Stomach (tissue), 9 donors: Measurements from ENCODE around the gene NYNRIN. TPM values are rescaled to one million over a fixed set of nuclear protein-coding genes. Genes with fewer than 3 reads are reported as not detected.
A peak's percentile ranks its signal among the peaks of the same experiment; 100 is the strongest.

Experiments used
- DNase-seq, 2 donors: peaks; one replicate each; pipeline versions ENCODE4 v3.0.0 to v3.0.0-alpha.2; 2013 to 2019
- H3K27ac ChIP-seq, 5 donors: fragments of 200-600 bp in 4 of 5; sonication (generic) in 4 of 5; one replicate each; pipeline ENCODE4 v1.5.1; 2013 to 2019; ENCODE audit warnings: mild to moderate bottlenecking in 1 of 5, moderate library complexity in 1 of 5
- H3K27me3 ChIP-seq, 3 donors: fragments of 200-600 bp; sonication (generic); one replicate each; pipeline ENCODE4 v1.5.1; 2017 to 2019; ENCODE audit warnings: mixed run types in 1 of 3
- H3K36me3 ChIP-seq, 4 donors: fragments of 200-600 bp; sonication (generic); 1 replicate in 3 of 4; 2 replicates in 1 of 4; pipeline ENCODE4 v1.5.1; 2016 to 2019
- H3K4me1 ChIP-seq, 4 donors: fragments of 200-600 bp; sonication (generic); one replicate each; pipeline ENCODE4 v1.5.1; 2016 to 2019
- H3K4me3 ChIP-seq, 4 donors: fragments of 200-600 bp; sonication (generic) in 3 of 4; one replicate each; pipeline ENCODE4 v1.5.1; 2016 to 2019; ENCODE audit warnings: mild to moderate bottlenecking in 1 of 4
- H3K9me3 ChIP-seq, 4 donors: fragments of 200-600 bp; sonication (generic); one replicate each; pipeline ENCODE4 v1.5.1; 2016 to 2019
- EP300 ChIP-seq: sonication (generic); formaldehyde crosslinking; IDR thresholded peaks from one replicate; pipeline ENCODE4 v1.6.1; 2017; ENCODE audit warnings: antibody characterized with exemption
- POLR2A ChIP-seq, 4 donors: fragments of 450-650 bp; IDR thresholded peaks; one replicate each; pipeline ENCODE4 v1.6.1; 2016; ENCODE audit warnings: antibody characterized with exemption in 4 of 4, control low read depth in 2 of 4, mild to moderate bottlenecking in 1 of 4, moderate library complexity in 1 of 4
- POLR2AphosphoS5 ChIP-seq, 3 donors: sonication (generic); formaldehyde crosslinking; IDR thresholded peaks; one replicate each; pipeline ENCODE4 v1.6.1; 2016; ENCODE audit warnings: antibody characterized with exemption in 3 of 3
- WGBS, 5 donors: extraction: QIAGEN DNeasy Blood & Tissue Kit in 3 of 5; methylation state at CpG; one replicate each; pipeline versions ENCODE4 v1.1.5 to v1.1.7; 2013 to 2018; 5-methylcytosine and 5-hydroxymethylcytosine counted together
- intact Hi-C: fragments of 100-400 bp; cut with DNase I; formaldehyde crosslinking; loops from one replicate; pipeline ENCODE4 v1.15.1; 2023; ENCODE audit warnings: low total_unique reads
- polyA plus RNA-seq, 3 donors: library from polyadenylated mRNA; stranded (reverse); fragments of 200-250 nt; gene quantifications; one replicate each; pipeline ENCODE4 v1.2.3, GENCODE V29; 2013
- total RNA-seq, 5 donors: library from RNA; depleted of rRNA; stranded (reverse); fragments of >200 nt; gene quantifications; one replicate each; pipeline versions ENCODE4 v1.1.0 to v1.2.3, GENCODE V29; 2014 to 2016
- TF ChIP-seq, protein P1 (sequence below), 7 experiments: fragments of 450-650 bp in 4 of 7; fragments of 200-600 bp in 3 of 7; sonication (generic) in 3 of 7; IDR thresholded peaks; one replicate each; pipeline ENCODE4 v1.5.1; 2016 to 2019; ENCODE audit warnings: antibody characterized with exemption in 7 of 7, control low read depth in 2 of 7, mild to moderate bottlenecking in 1 of 7
- donor health status: healthy with polysubstance abuse.
- donor health status: Bipolar disorder and iron deficiency.
- donor health status: healthy.

NYNRIN gene
- total and polyA plus RNA-seq, 8 donors = 2.3 to 16.0 (median 4.3) TPM

DNA sequence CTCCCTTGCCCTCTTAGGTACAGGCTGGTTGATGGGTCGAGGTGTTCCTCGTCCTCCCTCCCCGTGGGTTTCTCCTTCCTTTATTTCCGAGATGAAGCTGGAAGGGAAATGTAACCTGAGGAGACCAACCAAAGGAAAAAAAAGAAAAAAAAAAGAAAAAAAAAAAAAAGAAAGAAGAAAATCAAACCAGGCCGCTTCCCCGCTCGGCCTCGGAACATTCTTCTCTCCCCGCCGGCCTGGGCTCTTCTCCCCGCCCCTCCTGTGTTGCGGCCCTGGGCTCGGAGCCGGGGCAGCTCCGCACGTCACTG, 32.4 kb upstream of the NYNRIN start:
- Histone ChIP-seq H3K27me3 (peaks cover 0 to 44% (median 0%) of the 10 kb centered on the region in 3 donors), H3K4me3 (peak overlapping the region; percentile 58 to 71 (median 64)), H3K27ac (peak overlapping the region; percentile 81 to 97 (median 92)), H3K4me1 (peaks cover 31 to 60% (median 51%) of the 10 kb centered on the region in 4 donors), H3K36me3 (no peaks in the 10 kb centered on the region), H3K9me3 (no peaks in the 10 kb centered on the region)
- 1 to 4% (median 3%) methylated on average over 14 to 16 of the region's 16 CpGs for WGBS, 5 donors
- DNase-seq = no peak
- TF ChIP-seq, protein P1, sequence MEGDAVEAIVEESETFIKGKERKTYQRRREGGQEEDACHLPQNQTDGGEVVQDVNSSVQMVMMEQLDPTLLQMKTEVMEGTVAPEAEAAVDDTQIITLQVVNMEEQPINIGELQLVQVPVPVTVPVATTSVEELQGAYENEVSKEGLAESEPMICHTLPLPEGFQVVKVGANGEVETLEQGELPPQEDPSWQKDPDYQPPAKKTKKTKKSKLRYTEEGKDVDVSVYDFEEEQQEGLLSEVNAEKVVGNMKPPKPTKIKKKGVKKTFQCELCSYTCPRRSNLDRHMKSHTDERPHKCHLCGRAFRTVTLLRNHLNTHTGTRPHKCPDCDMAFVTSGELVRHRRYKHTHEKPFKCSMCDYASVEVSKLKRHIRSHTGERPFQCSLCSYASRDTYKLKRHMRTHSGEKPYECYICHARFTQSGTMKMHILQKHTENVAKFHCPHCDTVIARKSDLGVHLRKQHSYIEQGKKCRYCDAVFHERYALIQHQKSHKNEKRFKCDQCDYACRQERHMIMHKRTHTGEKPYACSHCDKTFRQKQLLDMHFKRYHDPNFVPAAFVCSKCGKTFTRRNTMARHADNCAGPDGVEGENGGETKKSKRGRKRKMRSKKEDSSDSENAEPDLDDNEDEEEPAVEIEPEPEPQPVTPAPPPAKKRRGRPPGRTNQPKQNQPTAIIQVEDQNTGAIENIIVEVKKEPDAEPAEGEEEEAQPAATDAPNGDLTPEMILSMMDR (IDR thresholded peaks at IDR 0.05) = no peak
- TF ChIP-seq POLR2A (IDR thresholded peaks at IDR 0.05) (no peak), POLR2AphosphoS5 (IDR thresholded peaks at IDR 0.05) (peak; percentile 71 to 77 (median 73))
- intact Hi-C loops = loop anchor here (5.0 kb wide), 1 partner anchor 51 kb away; no protein-coding TSS in a partner anchor

DNA sequence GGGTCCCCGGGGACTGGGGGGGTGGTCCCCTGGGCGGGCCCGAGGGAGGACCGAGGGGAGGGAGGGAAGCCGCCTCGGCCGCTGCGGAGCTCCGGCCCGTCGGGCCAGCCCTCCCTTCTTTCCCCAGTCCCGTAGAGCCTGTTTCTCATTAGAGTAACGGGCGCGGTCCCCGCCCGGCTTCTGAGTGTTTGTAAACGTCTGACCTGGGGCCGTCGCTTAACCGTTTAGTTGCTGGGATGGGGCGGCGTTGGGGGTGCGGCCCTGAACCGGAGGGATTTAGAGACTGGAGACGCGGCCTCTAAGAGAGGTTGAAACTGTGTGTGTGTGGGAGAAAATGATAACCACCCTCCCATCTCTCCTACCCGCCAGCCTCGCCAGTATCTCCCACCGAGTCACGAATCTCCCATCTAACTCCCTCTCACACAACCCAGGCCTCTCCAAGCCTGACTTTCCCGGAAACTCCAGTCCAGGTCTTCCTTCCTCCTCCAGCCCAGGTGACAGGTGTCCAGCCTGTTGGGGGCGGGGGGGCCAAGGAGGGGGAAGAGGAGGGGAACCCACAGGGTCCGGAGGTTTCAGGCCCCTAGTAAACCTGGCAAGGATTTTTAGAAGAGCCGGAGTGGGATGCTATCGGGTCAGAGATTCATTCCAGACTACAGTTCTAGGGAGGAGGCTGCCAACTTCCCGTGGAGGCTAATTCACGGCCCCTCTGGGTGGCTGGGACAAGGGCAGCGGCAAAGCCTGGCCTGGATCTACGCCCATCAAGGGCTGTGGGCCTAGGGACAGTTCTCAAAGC, 31.9 kb upstream of the NYNRIN start:
- 0 to 3% (median 2%) methylated on average over 16 to 40 of the region's 40 CpGs for WGBS, 5 donors
- intact Hi-C loops = loop anchor here (5.0 kb wide), 1 partner anchor 50 kb away; no protein-coding TSS in a partner anchor
- Histone ChIP-seq H3K36me3 (no peaks in the 10 kb centered on the region), H3K4me3 (peak overlapping the region; percentile 58 to 71 (median 64)), H3K9me3 (no peaks in the 10 kb centered on the region), H3K27me3 (peaks cover 0 to 44% (median 0%) of the 10 kb centered on the region in 3 donors), H3K4me1 (peaks cover 31 to 60% (median 51%) of the 10 kb centered on the region in 4 donors), H3K27ac (peak overlapping the region; percentile 81 to 97 (median 92))
- TF ChIP-seq EP300 (peak; percentile 41), POLR2AphosphoS5 (IDR thresholded peaks at IDR 0.05) (peak in 1 of 3 donors; percentile 30), POLR2A (IDR thresholded peaks at IDR 0.05) (no peak)
- TF ChIP-seq, protein P1 (IDR thresholded peaks at IDR 0.05) = no peak
- DNase-seq = peak; percentile 93 to 97

DNA sequence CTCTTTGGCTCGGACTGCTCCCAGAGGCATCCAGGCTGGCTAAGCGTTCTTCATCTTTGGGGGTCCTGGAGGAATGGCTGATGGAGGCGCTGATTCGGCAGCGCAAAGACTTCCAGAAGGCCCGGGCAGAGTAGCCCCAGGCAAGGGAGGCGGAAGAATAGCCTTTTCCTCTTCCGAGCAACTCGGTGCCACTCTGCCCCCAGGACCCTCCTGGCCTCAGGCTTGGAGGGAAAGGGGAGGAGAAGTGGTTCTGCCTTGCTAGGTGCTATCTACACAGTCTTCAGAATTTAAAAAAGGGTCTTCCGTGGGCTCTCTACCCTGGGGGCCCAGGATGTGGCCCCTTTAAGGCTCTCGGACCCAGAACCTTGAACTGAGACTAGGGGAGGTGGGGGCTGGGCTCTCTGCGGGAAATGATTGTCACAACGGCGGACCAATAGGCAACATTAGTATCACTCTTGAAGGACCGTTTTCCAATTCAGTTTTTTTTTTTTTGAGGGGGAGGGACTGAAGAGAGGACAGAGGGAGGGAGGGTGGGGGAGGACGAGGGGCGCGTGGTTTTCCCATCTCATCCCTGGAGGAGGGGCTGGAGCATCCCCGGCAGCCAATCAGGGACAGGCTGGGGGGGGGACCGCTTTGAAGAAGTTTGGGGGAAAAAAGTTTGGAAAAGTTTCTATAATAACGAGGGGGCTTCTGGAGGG, 31.1 kb upstream of the NYNRIN start, which contains the start of gene NFATC4:
Gene NFATC4 (plus strand): TSS at position 671 of the 698 bp plus-strand sequence. CDS start 157 bp downstream, outside the sequence.
- Histone ChIP-seq H3K27ac (peak within 1 kb of the TSS; percentile 83 to 97 (median 92)), H3K4me3 (peak within 1 kb of the TSS; percentile 58 to 71 (median 64)), H3K36me3 (peaks cover 0 to 5% (median 2%) of the 10 kb centered on the region in 4 donors), H3K4me1 (peaks cover 31 to 60% (median 51%) of the 10 kb centered on the region in 4 donors), H3K27me3 (peaks cover 0 to 44% (median 0%) of the 10 kb centered on the region in 3 donors), H3K9me3 (no peaks in the 10 kb centered on the region)
- TF ChIP-seq EP300 = no peak
- TF ChIP-seq, protein P1 (IDR thresholded peaks at IDR 0.05) = no peak
- TF ChIP-seq POLR2A (IDR thresholded peaks at IDR 0.05) = no peak
- no peak for TF ChIP-seq POLR2AphosphoS5 (IDR thresholded peaks at IDR 0.05)
- DNase-seq = peak; percentile 70 to 95
- 5 to 12% (median 6%) methylated on average over 21 of the region's 21 CpGs for WGBS, 5 donors
- intact Hi-C loops = loop anchor here (5.0 kb wide), 1 partner anchor 50 kb away; no protein-coding TSS in a partner anchor

DNA sequence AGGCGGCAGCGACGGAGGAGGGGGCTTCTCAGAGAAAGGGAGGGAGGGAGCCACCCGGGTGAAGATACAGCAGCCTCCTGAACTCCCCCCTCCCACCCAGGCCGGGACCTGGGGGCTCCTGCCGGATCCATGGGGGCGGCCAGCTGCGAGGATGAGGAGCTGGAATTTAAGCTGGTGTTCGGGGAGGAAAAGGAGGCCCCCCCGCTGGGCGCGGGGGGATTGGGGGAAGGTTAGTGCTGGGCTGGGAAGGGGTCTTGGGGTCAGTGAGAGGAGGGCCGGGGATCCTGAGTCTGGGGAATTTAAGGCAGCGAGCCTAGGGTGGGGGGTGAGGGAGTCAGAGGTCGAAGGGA, 30.6 kb upstream of the NYNRIN start:
- DNase-seq = no peak
- peaks cover 0 to 44% (median 0%) of the 10 kb centered on the region in 3 donors for H3K27me3 ChIP-seq
- no peak for TF ChIP-seq POLR2AphosphoS5 (IDR thresholded peaks at IDR 0.05)
- peaks cover 31 to 60% (median 51%) of the 10 kb centered on the region in 4 donors for H3K4me1 ChIP-seq
- H3K27ac ChIP-seq = peak overlapping the region; percentile 83 to 97 (median 92)
- H3K9me3 ChIP-seq = no peaks in the 10 kb centered on the region
- intact Hi-C loops = loop anchor here (5.0 kb wide), 1 partner anchor 49 kb away; no protein-coding TSS in a partner anchor
- peak overlapping the region; percentile 58 to 71 (median 64) for H3K4me3 ChIP-seq
- peaks cover 0 to 10% (median 4%) of the 10 kb centered on the region in 4 donors for H3K36me3 ChIP-seq
- WGBS, 5 donors = 1 to 6% (median 2%) methylated on average over 12 to 15 of the region's 15 CpGs
